ENCODE measurements around the gene MED23. TPM values are rescaled to one million over a fixed set of nuclear protein-coding genes. Genes with fewer than 3 reads are reported as not detected.

MED23 gene
- total RNA-seq, 1 experiment from 2014 or later: 21.3 TPM

- H3K4me3 ChIP-seq: no peak overlapping the region
- ChIA-PET POLR2A (ENCODE audit: unreplicated experiment) (no interaction called here), CTCF (interaction anchor here (0.6 to 0.7 kb wide), 2 partner anchors 8 to 31 kb away, joined by 3 to 5 read pairs; no protein-coding TSS in a partner anchor)
- H3K27me3 ChIP-seq (ENCODE audit: insufficient read depth, low read depth): no peaks in the 10 kb centered on the region
- no TSS peak for BruUV-seq (replicated peaks)
- H2AFZ ChIP-seq: no peak overlapping the region
- H3F3A ChIP-seq (ENCODE audit: insufficient read depth, low read depth): peaks cover 9% of the 10 kb centered on the region
- no peaks in the 10 kb centered on the region for H3K79me2 ChIP-seq (ENCODE audit: low read depth)
- H3K9me2 ChIP-seq (ENCODE audit: insufficient read depth): no peaks in the 10 kb centered on the region
- TF ChIP-seq EZH2 (IDR thresholded peaks at IDR 0.05; ENCODE audit: low read depth) (no peak), CTCF (conservative IDR thresholded peaks at IDR 0.05) (no peak)
- peaks cover 35% of the 10 kb centered on the region for H3K4me1 ChIP-seq (replicated peaks; ENCODE audit: insufficient read depth)
- H3K4me2 ChIP-seq: no peak overlapping the region
- no peaks in the 10 kb centered on the region for H4K20me1 ChIP-seq (ENCODE audit: insufficient read depth)
- no peak for DNase-seq
- no peaks in the 10 kb centered on the region for H3K9me3 ChIP-seq (ENCODE audit: insufficient read depth, low read depth)
- intact Hi-C loops (cut with micrococcal nuclease; ENCODE audit: unreplicated experiment): no loop called here
- H3K27ac ChIP-seq: no peak overlapping the region
- no peaks in the 10 kb centered on the region for H3K36me3 ChIP-seq (ENCODE audit: low read depth)
Measured at GRCh38 chr6:131656667-131657066, 28.6 kb upstream of the MED23 start.

GRCh38 chr6:131655951-131656350 lies 27.9 kb upstream of the MED23 start:
- H3K36me3 ChIP-seq (ENCODE audit: low read depth): no peaks in the 10 kb centered on the region
- H3K79me2 ChIP-seq (ENCODE audit: low read depth): no peaks in the 10 kb centered on the region
- no peak for DNase-seq
- no peak overlapping the region for H2AFZ ChIP-seq
- H3F3A ChIP-seq (ENCODE audit: insufficient read depth, low read depth): peaks cover 9% of the 10 kb centered on the region
- ChIA-PET POLR2A (ENCODE audit: unreplicated experiment) (no interaction called here), CTCF (interaction anchor here (0.6 kb wide), 1 partner anchor 30 kb away, joined by 3 read pairs; no protein-coding TSS in a partner anchor)
- no peak overlapping the region for H3K4me3 ChIP-seq
- intact Hi-C loops (cut with micrococcal nuclease; ENCODE audit: unreplicated experiment): no loop called here
- H3K4me1 ChIP-seq (replicated peaks; ENCODE audit: insufficient read depth): peaks cover 41% of the 10 kb centered on the region
- H4K20me1 ChIP-seq (ENCODE audit: insufficient read depth): no peaks in the 10 kb centered on the region
- no peak overlapping the region for H3K27ac ChIP-seq
- H3K9me2 ChIP-seq (ENCODE audit: insufficient read depth): no peaks in the 10 kb centered on the region
- no TSS peak for BruUV-seq (replicated peaks)
- no peak overlapping the region for H3K4me2 ChIP-seq
- H3K9me3 ChIP-seq (ENCODE audit: insufficient read depth, low read depth): no peaks in the 10 kb centered on the region
- no peaks in the 10 kb centered on the region for H3K27me3 ChIP-seq (ENCODE audit: insufficient read depth, low read depth)
- TF ChIP-seq CTCF (conservative IDR thresholded peaks at IDR 0.05) (no peak), EZH2 (IDR thresholded peaks at IDR 0.05; ENCODE audit: low read depth) (no peak)

GRCh38 chr6:131655387-131655786 lies 27.3 kb upstream of the MED23 start:
- intact Hi-C loops (cut with micrococcal nuclease; ENCODE audit: unreplicated experiment): no loop called here

More at GRCh38 chr6:131655387-131655786, 27.3 kb upstream of the MED23 start:
- Histone ChIP-seq H3K27ac (no peak overlapping the region), H3K9me3 (ENCODE audit: insufficient read depth, low read depth) (no peaks in the 10 kb centered on the region), H3K4me1 (replicated peaks; ENCODE audit: insufficient read depth) (peaks cover 35% of the 10 kb centered on the region), H3K4me2 (no peak overlapping the region), H3K27me3 (ENCODE audit: insufficient read depth, low read depth) (no peaks in the 10 kb centered on the region), H3K36me3 (ENCODE audit: low read depth) (no peaks in the 10 kb centered on the region), H4K20me1 (ENCODE audit: insufficient read depth) (no peaks in the 10 kb centered on the region), H3K4me3 (no peak overlapping the region), H3K9me2 (ENCODE audit: insufficient read depth) (no peaks in the 10 kb centered on the region), H3K79me2 (ENCODE audit: low read depth) (no peaks in the 10 kb centered on the region), H3F3A (ENCODE audit: insufficient read depth, low read depth) (peaks cover 9% of the 10 kb centered on the region), H2AFZ (no peak overlapping the region; the same call in 1 of the 2 replicates)
- TF ChIP-seq EZH2 (IDR thresholded peaks at IDR 0.05; ENCODE audit: low read depth) (no peak), CTCF (conservative IDR thresholded peaks at IDR 0.05) (no peak)
- ChIA-PET CTCF (no interaction called here), POLR2A (ENCODE audit: unreplicated experiment) (no interaction called here)
- no peak for DNase-seq
- no TSS peak for BruUV-seq (replicated peaks)

Data from PC-9 (cell line).